Astrocyte (in vitro differentiated cells and primary cell): ENCODE results near the gene SH2D3A. TPM values are rescaled to one million over a fixed set of nuclear protein-coding genes. Genes with fewer than 3 reads are reported as not detected.

Experiments used
- DNase-seq: peaks from one replicate; pipeline ENCODE4 v3.0.0-alpha.2; 2010; ENCODE audit warnings: low read depth
- FAIRE-seq: peaks from 2 replicates; lab custom pipeline; 2011; peaks lifted over from hg19 to GRCh38; lab: Jason Lieb, UNC
- H2AFZ ChIP-seq: 2 replicates; pipeline ENCODE4 v1.6.0; 2012; ENCODE audit warnings: low read depth, low read length, inconsistent platforms
- H3K27ac ChIP-seq: 2 replicates; pipeline ENCODE4 v1.5.1; 2011; ENCODE audit warnings: low read depth, low read length, inconsistent platforms
- H3K27me3 ChIP-seq: 2 replicates; pipeline ENCODE4 v1.6.0; 2011; ENCODE audit warnings: low read length, inconsistent platforms; ENCODE audit not compliant: insufficient read depth
- H3K36me3 ChIP-seq: 2 replicates; pipeline ENCODE4 v1.5.1; 2011; ENCODE audit warnings: low read length, inconsistent platforms; ENCODE audit not compliant: insufficient read depth
- H3K4me1 ChIP-seq: 2 replicates; pipeline ENCODE4 v1.5.1; 2011; ENCODE audit warnings: low read length, inconsistent platforms; ENCODE audit not compliant: insufficient read depth
- H3K4me2 ChIP-seq: 2 replicates; pipeline ENCODE4 v1.6.0; 2012; ENCODE audit warnings: low read length, inconsistent platforms
- H3K4me3 ChIP-seq: 2 replicates; pipeline ENCODE4 v1.5.1; 2011; ENCODE audit warnings: low read depth, mild to moderate bottlenecking, low read length, inconsistent platforms; ENCODE audit not compliant: insufficient read depth
- H3K79me2 ChIP-seq: 2 replicates; pipeline ENCODE4 v1.6.0; 2012; ENCODE audit warnings: mild to moderate bottlenecking, low read length, inconsistent platforms; ENCODE audit not compliant: insufficient read depth
- H3K9ac ChIP-seq: 2 replicates; pipeline ENCODE4 v1.6.0; 2012; ENCODE audit warnings: mild to moderate bottlenecking, low read length, inconsistent platforms
- H3K9me3 ChIP-seq: 2 replicates; pipeline ENCODE4 v1.5.1; 2012; ENCODE audit warnings: low read depth, mild to moderate bottlenecking, low read length, inconsistent platforms; ENCODE audit not compliant: insufficient read depth
- H4K20me1 ChIP-seq: 2 replicates; pipeline ENCODE4 v1.6.0; 2012; ENCODE audit warnings: low read length, inconsistent platforms; ENCODE audit not compliant: insufficient read depth
- H3K27ac Mint-ChIP-seq: one replicate; pipeline ENCODE4 v1.8.0; 2021; ENCODE audit warnings: mild to moderate bottlenecking, mixed read lengths; ENCODE audit not compliant: unreplicated experiment
- H3K27me3 Mint-ChIP-seq: one replicate; pipeline ENCODE4 v1.8.0; 2021; ENCODE audit warnings: low read depth, mixed read lengths; ENCODE audit not compliant: unreplicated experiment
- H3K36me3 Mint-ChIP-seq: one replicate; pipeline ENCODE4 v1.8.0; 2021; ENCODE audit warnings: low read depth, mixed read lengths; ENCODE audit not compliant: unreplicated experiment
- H3K4me1 Mint-ChIP-seq: one replicate; pipeline ENCODE4 v1.8.0; 2021; ENCODE audit warnings: low read depth, mixed read lengths; ENCODE audit not compliant: unreplicated experiment
- H3K4me3 Mint-ChIP-seq: one replicate; pipeline ENCODE4 v1.8.0; 2021; ENCODE audit warnings: mild to moderate bottlenecking, moderate library complexity, mixed read lengths; ENCODE audit not compliant: unreplicated experiment
- H3K9me3 Mint-ChIP-seq: one replicate; pipeline ENCODE4 v1.8.0; 2021; ENCODE audit warnings: mild to moderate bottlenecking, mixed read lengths; ENCODE audit not compliant: unreplicated experiment
- EZH2 ChIP-seq: IDR thresholded peaks from 2 replicates; pipeline ENCODE4 v1.6.1; 2012; ENCODE audit warnings: mild to moderate bottlenecking, low read length, inconsistent platforms; ENCODE audit not compliant: insufficient read depth
- total RNA-seq: library from RNA; stranded (reverse); gene quantifications from 2 replicates; pipeline ENCODE4 v1.2.1, GENCODE V29; 2021
- TF ChIP-seq, protein P1 (sequence below): IDR thresholded peaks from 2 replicates; pipeline ENCODE4 v1.5.1; 2011; ENCODE audit warnings: low read depth, mild to moderate bottlenecking, inconsistent platforms, low read length, moderate library complexity; ENCODE audit not compliant: insufficient read depth

The SH2D3A gene
- total RNA-seq, 1 donor from 2014 or later = 2.6 TPM

DNA sequence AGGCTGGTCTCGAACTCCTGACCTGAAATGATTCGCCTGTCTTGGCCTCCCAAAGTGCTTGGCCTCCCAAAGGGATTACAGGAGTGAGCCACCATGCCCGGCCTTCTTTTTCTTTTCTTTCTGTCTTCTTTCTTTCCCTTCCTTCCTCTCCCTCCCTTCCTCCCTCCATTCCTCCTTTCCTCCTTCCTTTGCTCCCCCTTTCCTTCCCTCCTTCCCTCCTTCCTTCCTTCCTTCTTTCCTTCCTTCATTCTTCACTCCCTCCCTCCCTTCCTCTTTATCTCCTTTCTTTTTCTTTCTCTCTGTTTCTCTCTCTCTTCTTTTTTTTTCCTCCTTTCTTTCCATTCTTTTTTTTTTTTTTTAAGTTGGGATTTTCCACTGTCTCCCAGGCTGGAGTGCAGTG lies 58.9 kb downstream of the SH2D3A start:
- TF ChIP-seq EZH2 = no peak
- TF ChIP-seq, protein P1, sequence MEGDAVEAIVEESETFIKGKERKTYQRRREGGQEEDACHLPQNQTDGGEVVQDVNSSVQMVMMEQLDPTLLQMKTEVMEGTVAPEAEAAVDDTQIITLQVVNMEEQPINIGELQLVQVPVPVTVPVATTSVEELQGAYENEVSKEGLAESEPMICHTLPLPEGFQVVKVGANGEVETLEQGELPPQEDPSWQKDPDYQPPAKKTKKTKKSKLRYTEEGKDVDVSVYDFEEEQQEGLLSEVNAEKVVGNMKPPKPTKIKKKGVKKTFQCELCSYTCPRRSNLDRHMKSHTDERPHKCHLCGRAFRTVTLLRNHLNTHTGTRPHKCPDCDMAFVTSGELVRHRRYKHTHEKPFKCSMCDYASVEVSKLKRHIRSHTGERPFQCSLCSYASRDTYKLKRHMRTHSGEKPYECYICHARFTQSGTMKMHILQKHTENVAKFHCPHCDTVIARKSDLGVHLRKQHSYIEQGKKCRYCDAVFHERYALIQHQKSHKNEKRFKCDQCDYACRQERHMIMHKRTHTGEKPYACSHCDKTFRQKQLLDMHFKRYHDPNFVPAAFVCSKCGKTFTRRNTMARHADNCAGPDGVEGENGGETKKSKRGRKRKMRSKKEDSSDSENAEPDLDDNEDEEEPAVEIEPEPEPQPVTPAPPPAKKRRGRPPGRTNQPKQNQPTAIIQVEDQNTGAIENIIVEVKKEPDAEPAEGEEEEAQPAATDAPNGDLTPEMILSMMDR = no peak
- Histone ChIP-seq H3K27ac (no peak overlapping the region), H4K20me1 (no peaks in the 10 kb centered on the region), H3K9me3 (no peaks in the 10 kb centered on the region), H2AFZ (no peak overlapping the region), H3K79me2 (no peaks in the 10 kb centered on the region), H3K9ac (no peak overlapping the region), H3K27me3 (peaks cover 6% of the 10 kb centered on the region), H3K36me3 (no peaks in the 10 kb centered on the region), H3K4me3 (no peak overlapping the region), H3K4me1 (no peaks in the 10 kb centered on the region), H3K4me2 (no peak overlapping the region)
- FAIRE-seq (no peak), DNase-seq (no peak)
- peaks cover 2% of the 10 kb centered on the region for H3K36me3 Mint-ChIP-seq
- H3K27me3 Mint-ChIP-seq = peaks cover 19% of the 10 kb centered on the region
- H3K4me1 Mint-ChIP-seq = no peaks in the 10 kb centered on the region
- H3K4me3 Mint-ChIP-seq = no peak overlapping the region
- peaks cover 14% of the 10 kb centered on the region for H3K9me3 Mint-ChIP-seq
- no peak overlapping the region for H3K27ac Mint-ChIP-seq

DNA sequence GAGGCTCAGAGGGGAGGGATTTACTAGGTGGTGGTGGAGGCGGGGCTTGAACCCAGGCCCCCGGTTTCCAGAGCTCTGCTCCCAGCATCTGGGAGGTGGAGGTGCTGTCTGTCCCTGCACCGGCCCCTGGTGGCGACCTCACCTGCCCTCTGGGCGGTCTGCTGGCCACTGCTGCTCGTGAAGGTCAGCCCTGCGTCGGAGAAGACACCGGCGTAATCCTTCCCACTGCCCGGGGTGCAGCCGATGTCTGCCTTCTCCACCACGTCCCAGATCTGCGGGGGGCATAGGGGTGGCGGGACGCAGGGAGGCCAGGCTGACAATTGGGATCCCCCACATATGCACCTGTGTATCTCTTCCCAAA lies 59.6 kb downstream of the SH2D3A start:
- no peak for TF ChIP-seq EZH2
- TF ChIP-seq, protein P1 = no peak
- H3K36me3 Mint-ChIP-seq = peaks cover 2% of the 10 kb centered on the region
- no peak overlapping the region for H3K27ac Mint-ChIP-seq
- no peaks in the 10 kb centered on the region for H3K4me1 Mint-ChIP-seq
- H3K27me3 Mint-ChIP-seq = peaks cover 19% of the 10 kb centered on the region
- DNase-seq (no peak), FAIRE-seq (no peak)
- H3K27me3 ChIP-seq = peaks cover 6% of the 10 kb centered on the region
- no peak overlapping the region for H3K4me2 ChIP-seq
- H3K4me3 Mint-ChIP-seq = no peak overlapping the region
- no peaks in the 10 kb centered on the region for H3K4me1 ChIP-seq
- no peaks in the 10 kb centered on the region for H3K36me3 ChIP-seq
- no peaks in the 10 kb centered on the region for H3K9me3 ChIP-seq
- H3K4me3 ChIP-seq = no peak overlapping the region
- no peaks in the 10 kb centered on the region for H3K79me2 ChIP-seq
- H4K20me1 ChIP-seq = no peaks in the 10 kb centered on the region
- H3K9me3 Mint-ChIP-seq = peaks cover 9% of the 10 kb centered on the region
- no peak overlapping the region for H3K9ac ChIP-seq
- H3K27ac ChIP-seq = no peak overlapping the region
- H2AFZ ChIP-seq = no peak overlapping the region

DNA sequence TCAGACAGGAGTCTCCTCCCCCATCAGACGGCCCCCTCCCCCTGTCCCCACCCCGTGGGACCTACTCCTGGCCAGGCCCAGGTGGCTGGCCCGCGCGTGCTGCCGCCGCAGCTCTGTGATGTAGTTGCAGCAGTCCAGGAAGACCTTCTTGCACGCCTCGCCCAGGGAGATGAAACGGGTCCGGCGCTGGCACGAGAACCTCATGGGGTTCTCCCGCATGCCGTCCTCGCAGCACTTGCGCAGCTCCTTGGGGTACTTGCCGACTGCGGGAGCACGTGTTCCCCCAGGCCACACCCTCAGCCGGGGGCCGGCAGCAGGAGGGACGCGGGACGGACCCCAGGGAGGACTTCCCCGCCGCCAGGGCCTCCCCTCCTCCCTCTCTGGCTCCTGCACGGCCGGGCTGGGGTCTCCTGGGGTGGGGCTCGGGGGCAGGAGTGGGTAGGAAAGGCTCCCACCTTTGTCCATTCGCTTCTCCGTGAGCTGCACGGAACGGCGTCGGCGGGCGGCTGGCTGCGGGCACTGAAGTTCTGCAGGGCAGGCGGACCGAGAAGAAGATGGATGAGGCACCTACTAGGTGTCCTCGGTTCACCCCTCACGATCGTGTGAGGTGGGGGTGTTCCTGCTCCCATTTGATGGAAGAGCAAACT lies 60.1 kb downstream of the SH2D3A start:
- Histone ChIP-seq H3K27ac (no peak overlapping the region), H3K9me3 (no peaks in the 10 kb centered on the region), H4K20me1 (no peaks in the 10 kb centered on the region), H3K4me2 (no peak overlapping the region), H2AFZ (no peak overlapping the region), H3K36me3 (no peaks in the 10 kb centered on the region), H3K4me3 (no peak overlapping the region), H3K79me2 (no peaks in the 10 kb centered on the region), H3K27me3 (peaks cover 6% of the 10 kb centered on the region), H3K9ac (no peak overlapping the region), H3K4me1 (no peaks in the 10 kb centered on the region)
- no peaks in the 10 kb centered on the region for H3K4me1 Mint-ChIP-seq
- no peak overlapping the region for H3K27ac Mint-ChIP-seq
- peaks cover 19% of the 10 kb centered on the region for H3K27me3 Mint-ChIP-seq
- peaks cover under 1% of the 10 kb centered on the region for H3K36me3 Mint-ChIP-seq
- H3K4me3 Mint-ChIP-seq = no peak overlapping the region
- H3K9me3 Mint-ChIP-seq = peaks cover 5% of the 10 kb centered on the region
- TF ChIP-seq, protein P1 = no peak
- no peak for TF ChIP-seq EZH2
- no peak for DNase-seq
- no peak for FAIRE-seq
